ENCODE data around the gene RIPPLY3.
"Not testable (repeated sequence)": the region's sequence is repeated elsewhere in the genome, so short reads cannot be mapped to it uniquely, and the experiment has no call there.

DNA sequence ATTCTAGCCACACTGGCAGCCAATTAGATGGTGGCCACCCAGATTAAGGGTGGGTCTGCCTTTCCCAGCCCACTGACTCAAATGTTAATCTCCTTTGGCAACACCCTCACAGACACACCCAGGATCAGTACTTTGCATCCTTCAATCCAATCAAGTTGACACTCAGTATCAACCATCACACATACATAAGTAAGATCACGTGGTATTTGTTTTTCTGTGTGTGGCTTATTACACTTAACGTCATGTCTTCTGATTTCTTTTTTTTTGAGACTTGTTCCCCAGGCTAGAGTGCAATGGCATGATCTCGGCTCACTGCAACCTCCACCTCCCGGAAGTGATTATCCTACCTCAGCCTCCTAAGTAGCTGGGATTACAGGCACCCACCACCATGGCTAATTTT lies 27.9 kb downstream of the RIPPLY3 start:
- TF ChIP-seq RAD21 (IDR thresholded peaks at IDR 0.05; ENCODE audit: low read depth); TCF7L2 (IDR thresholded peaks at IDR 0.05; ENCODE audit: borderline replicate concordance, extremely low read depth, insufficient read depth, insufficient read length); EZH2phosphoT487 (IDR thresholded peaks at IDR 0.05; ENCODE audit: borderline replicate concordance); EGR1 (IDR thresholded peaks at IDR 0.05; ENCODE audit: low read depth); ATF3 (IDR thresholded peaks at IDR 0.05); JUND (IDR thresholded peaks at IDR 0.05); SIN3A (IDR thresholded peaks at IDR 0.05; ENCODE audit: low read depth); SP1 (IDR thresholded peaks at IDR 0.05; ENCODE audit: low read depth); ZNF274 (IDR thresholded peaks at IDR 0.05; ENCODE audit: low read depth, low read length); REST (IDR thresholded peaks at IDR 0.05; ENCODE audit: low read depth); POLR2A (IDR thresholded peaks at IDR 0.05; ENCODE audit: borderline replicate concordance, extremely low read depth, insufficient read depth, insufficient read length); FOSL1 (IDR thresholded peaks at IDR 0.05; ENCODE audit: low read depth): not testable (repeated sequence)
- TF ChIP-seq, protein P1, sequence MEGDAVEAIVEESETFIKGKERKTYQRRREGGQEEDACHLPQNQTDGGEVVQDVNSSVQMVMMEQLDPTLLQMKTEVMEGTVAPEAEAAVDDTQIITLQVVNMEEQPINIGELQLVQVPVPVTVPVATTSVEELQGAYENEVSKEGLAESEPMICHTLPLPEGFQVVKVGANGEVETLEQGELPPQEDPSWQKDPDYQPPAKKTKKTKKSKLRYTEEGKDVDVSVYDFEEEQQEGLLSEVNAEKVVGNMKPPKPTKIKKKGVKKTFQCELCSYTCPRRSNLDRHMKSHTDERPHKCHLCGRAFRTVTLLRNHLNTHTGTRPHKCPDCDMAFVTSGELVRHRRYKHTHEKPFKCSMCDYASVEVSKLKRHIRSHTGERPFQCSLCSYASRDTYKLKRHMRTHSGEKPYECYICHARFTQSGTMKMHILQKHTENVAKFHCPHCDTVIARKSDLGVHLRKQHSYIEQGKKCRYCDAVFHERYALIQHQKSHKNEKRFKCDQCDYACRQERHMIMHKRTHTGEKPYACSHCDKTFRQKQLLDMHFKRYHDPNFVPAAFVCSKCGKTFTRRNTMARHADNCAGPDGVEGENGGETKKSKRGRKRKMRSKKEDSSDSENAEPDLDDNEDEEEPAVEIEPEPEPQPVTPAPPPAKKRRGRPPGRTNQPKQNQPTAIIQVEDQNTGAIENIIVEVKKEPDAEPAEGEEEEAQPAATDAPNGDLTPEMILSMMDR (IDR thresholded peaks at IDR 0.05 in 2 of 3, conservative IDR thresholded peaks at IDR 0.05 in 1 of 3; ENCODE audit: borderline replicate concordance in 1 of 3, insufficient read depth in 1 of 3, low read depth in 2 of 3, low read length in 2 of 3) = not testable (repeated sequence)

Data from HCT116 (cell line).